H1 (cell line): ENCODE measurements around the gene SELPLG. TPM values are rescaled to one million over a fixed set of nuclear protein-coding genes. Genes with fewer than 3 reads are reported as not detected.

Source experiments
- CTCF ChIA-PET: fragments of 300-600 bp; sonication (Branson Sonifier 250); formaldehyde crosslinking; loops from one replicate; lab custom pipeline; 2021; ENCODE audit not compliant: partially characterized antibody; lab: Charles Lee
- POLR2A ChIA-PET: fragments of 300-600 bp; sonication (Branson Sonifier 250); formaldehyde crosslinking; loops from one replicate; lab custom pipeline; 2021; ENCODE audit warnings: inconsistent platforms; ENCODE audit not compliant: partially characterized antibody; lab: Charles Lee
- DNase-seq, 2 experiments: peaks; one replicate each; pipeline versions ENCODE4 v3.0.0 to v3.0.0-alpha.2; 2010 to 2022; ENCODE audit warnings: low spot score in 2 of 2, low read depth in 1 of 2, mixed read lengths in 1 of 2
- FAIRE-seq: peaks from 2 replicates; lab custom pipeline; 2011; peaks lifted over from hg19 to GRCh38; lab: Jason Lieb, UNC
- H2AFZ ChIP-seq: 2 replicates; pipeline ENCODE4 v1.8.1; 2012; ENCODE audit warnings: low read length, inconsistent platforms
- H2AK5ac ChIP-seq: 2 replicates; pipeline ENCODE4 v1.6.1; 2013; ENCODE audit warnings: low read depth, low read length
- H2BK120ac ChIP-seq: replicated peaks from 2 replicates; pipeline ENCODE3; 2013; ENCODE audit warnings: low read depth, low read length, inconsistent platforms
- H2BK12ac ChIP-seq: 2 replicates; pipeline ENCODE4 v1.6.1; 2013; ENCODE audit warnings: low read depth, low read length
- H2BK15ac ChIP-seq: 2 replicates; pipeline ENCODE4 v1.6.1; 2013; ENCODE audit warnings: low read length
- H2BK20ac ChIP-seq: 2 replicates; pipeline ENCODE4 v1.6.1; 2013; ENCODE audit warnings: low read length
- H2BK5ac ChIP-seq: 2 replicates; pipeline ENCODE4 v1.6.1; 2013; ENCODE audit warnings: low read depth, low read length
- H3K14ac ChIP-seq: 2 replicates; pipeline ENCODE4 v1.6.1; 2013; ENCODE audit warnings: inconsistent platforms; ENCODE audit not compliant: insufficient read length
- H3K18ac ChIP-seq: 2 replicates; pipeline ENCODE4 v1.6.1; 2013; ENCODE audit warnings: low read length; ENCODE audit errors: extremely low read depth
- H3K23ac ChIP-seq: 2 replicates; pipeline ENCODE4 v1.6.1; 2013; ENCODE audit warnings: inconsistent platforms; ENCODE audit not compliant: insufficient read length
- H3K23me2 ChIP-seq: 2 replicates; pipeline ENCODE4 v1.6.1; 2013; ENCODE audit warnings: low read depth, low read length
- H3K27ac ChIP-seq: 2 replicates; pipeline ENCODE4 v1.6.1; 2011; ENCODE audit warnings: low read depth, low read length, inconsistent platforms
- H3K27me3 ChIP-seq, 4 experiments: replicated peaks in 1 of 4; 1 replicate in 1 of 4; 2 replicates in 3 of 4; pipeline versions ENCODE4 v1.6.1 to v1.8.1; 2011 to 2013; ENCODE audit warnings: low read length in 3 of 4, mild to moderate bottlenecking in 3 of 4, inconsistent platforms in 2 of 4, mixed read lengths in 2 of 4, moderate library complexity in 1 of 4; ENCODE audit not compliant: control insufficient read depth in 3 of 4, insufficient read depth in 3 of 4; ENCODE audit errors: extremely low read depth in 1 of 4
- H3K36me3 ChIP-seq, 4 experiments: 2 replicates each; pipeline versions ENCODE4 v1.6.1 to v1.8.1; 2011 to 2013; ENCODE audit warnings: mild to moderate bottlenecking in 4 of 4, low read length in 3 of 4, moderate library complexity in 2 of 4, control low read depth in 1 of 4, inconsistent platforms in 1 of 4; ENCODE audit not compliant: insufficient read depth in 4 of 4, control insufficient read depth in 2 of 4
- H3K4ac ChIP-seq: replicated peaks from 2 replicates; pipeline ENCODE3; 2013; ENCODE audit warnings: low read length, low read depth, mixed read lengths, inconsistent platforms; ENCODE audit not compliant: insufficient read length
- H3K4me1 ChIP-seq, 4 experiments: replicated peaks in 1 of 4; 1 replicate in 1 of 4; 2 replicates in 3 of 4; pipeline versions ENCODE4 v1.6.1 to v1.8.1; 2011 to 2013; ENCODE audit warnings: low read length in 3 of 4, inconsistent platforms in 2 of 4, mixed read lengths in 1 of 4; ENCODE audit not compliant: insufficient read depth in 4 of 4, control insufficient read depth in 3 of 4
- H3K4me2 ChIP-seq, 2 experiments: 2 replicates each; pipeline versions ENCODE4 v1.6.1 to v1.8.1; 2011 to 2013; ENCODE audit warnings: low read depth in 2 of 2, low read length in 2 of 2, control low read depth in 1 of 2, inconsistent platforms in 1 of 2, mild to moderate bottlenecking in 1 of 2; ENCODE audit not compliant: insufficient read depth in 1 of 2
- H3K4me3 ChIP-seq, 4 experiments: fragments of 200-600, 300-600 bp in 1 of 4; sonication (generic), shearing (Covaris generic), sonication (Bioruptor Twin) in 1 of 4; 2 replicates each; pipeline versions ENCODE4 v1.5.1 to v1.8.1; 2011 to 2016; ENCODE audit warnings: low read length in 4 of 4, low read depth in 3 of 4, control low read depth in 2 of 4, inconsistent platforms in 2 of 4, mild to moderate bottlenecking in 2 of 4, mixed read lengths in 1 of 4, moderate library complexity in 1 of 4; ENCODE audit not compliant: insufficient read depth in 2 of 4; ENCODE audit errors: extremely low read depth in 1 of 4
- H3K56ac ChIP-seq: replicated peaks from 2 replicates; pipeline ENCODE3; 2013; ENCODE audit warnings: low read depth, mild to moderate bottlenecking, mixed read lengths, low read length, inconsistent platforms; ENCODE audit not compliant: insufficient read length
- H3K79me1 ChIP-seq: 2 replicates; pipeline ENCODE4 v1.6.1; 2013; ENCODE audit warnings: low read depth, low read length, control low read depth
- H3K79me2 ChIP-seq, 2 experiments: 2 replicates each; pipeline versions ENCODE4 v1.6.1 to v1.8.1; 2012 to 2013; ENCODE audit warnings: low read length in 2 of 2, mild to moderate bottlenecking in 2 of 2, inconsistent platforms in 1 of 2; ENCODE audit not compliant: insufficient read depth in 2 of 2, control insufficient read depth in 1 of 2
- H3K9ac ChIP-seq, 4 experiments: replicated peaks in 1 of 4; 1 replicate in 1 of 4; 2 replicates in 3 of 4; pipeline versions ENCODE4 v1.6.1 to v1.8.1; 2011 to 2013; ENCODE audit warnings: low read depth in 3 of 4, low read length in 3 of 4, control low read depth in 2 of 4, mild to moderate bottlenecking in 2 of 4, moderate library complexity in 2 of 4, inconsistent platforms in 1 of 4; ENCODE audit errors: extremely low read depth in 1 of 4
- H3K9me3 ChIP-seq, 2 experiments: 2 replicates each; pipeline versions ENCODE4 v1.6.1 to v1.8.1; 2012 to 2013; ENCODE audit warnings: mild to moderate bottlenecking in 2 of 2, moderate library complexity in 2 of 2, control low read depth in 1 of 2, inconsistent platforms in 1 of 2, low read depth in 1 of 2, low read length in 1 of 2, mixed read lengths in 1 of 2; ENCODE audit not compliant: insufficient read depth in 2 of 2
- H4K20me1 ChIP-seq, 2 experiments: replicated peaks in 1 of 2; 2 replicates each; pipeline versions ENCODE3 to v1.8.1; 2011 to 2013; ENCODE audit warnings: inconsistent platforms in 2 of 2, low read length in 2 of 2, mild to moderate bottlenecking in 1 of 2; ENCODE audit not compliant: insufficient read depth in 2 of 2, control insufficient read depth in 1 of 2
- H4K5ac ChIP-seq: 2 replicates; pipeline ENCODE4 v1.6.1; 2013; ENCODE audit warnings: low read length, low read depth, mixed read lengths, inconsistent platforms; ENCODE audit not compliant: insufficient read length
- H4K8ac ChIP-seq: 2 replicates; pipeline ENCODE4 v1.8.0; 2013; ENCODE audit warnings: mild to moderate bottlenecking, moderate library complexity, low read length, inconsistent platforms; ENCODE audit not compliant: insufficient read depth; ENCODE audit errors: extremely low read depth
- H4K91ac ChIP-seq: replicated peaks from 2 replicates; pipeline ENCODE3; 2013; ENCODE audit warnings: low read length, mixed read lengths, inconsistent platforms; ENCODE audit not compliant: insufficient read length
- JUND ChIP-seq: IDR thresholded peaks from 2 replicates; pipeline ENCODE4 v1.6.1; 2011; ENCODE audit warnings: mild to moderate bottlenecking, improper control_type of control experiment, low read length
- POLR2A ChIP-seq, 2 experiments: IDR thresholded peaks; 1 replicate in 1 of 2; 2 replicates in 1 of 2; pipeline ENCODE4 v1.6.1; 2011; ENCODE audit warnings: low read depth in 2 of 2, low read length in 2 of 2, mild to moderate bottlenecking in 2 of 2; ENCODE audit errors: control extremely low read depth in 1 of 2
- WGBS, 2 experiments: shearing (Covaris generic) in 1 of 2; methylation state at CpG; one replicate each; pipeline versions ENCODE4 v1.1.6 to v1.1.7; 2013 to 2015; ENCODE audit warnings: low lambda C conversion rate in 2 of 2, mixed read lengths in 2 of 2, inconsistent platforms in 1 of 2, low coverage in 1 of 2, missing lambda C conversion rate in 1 of 2; ENCODE audit not compliant: insufficient replicate concordance in 2 of 2, insufficient coverage in 1 of 2, insufficient read length in 1 of 2; ENCODE audit errors: extremely low coverage in 1 of 2, missing lambda C conversion rate in 1 of 2; 5-methylcytosine and 5-hydroxymethylcytosine counted together
- polyA plus RNA-seq, 7 experiments: library from polyadenylated mRNA; depleted of rRNA in 3 of 7; stranded (reverse) in 5 of 7; unstranded in 2 of 7; fragments of >200 nt in 5 of 7; fragments of 200-250 nt in 2 of 7; gene quantifications; 1 replicate in 5 of 7; 2 replicates in 1 of 7; 4 replicates in 1 of 7; pipeline versions ENCODE4 v1.2.1 to v1.2.3, GENCODE V29; 2011 to 2013; ENCODE audit warnings: missing spikeins in 2 of 7, mixed read lengths in 2 of 7
- total RNA-seq: library from RNA; stranded (reverse); fragmentation: NEBNext Ultra II Directional; extraction: Animal tissue kit (Norgen Biotek cat#: 25700); gene quantifications from 2 replicates; pipeline ENCODE4 v1.2.1, GENCODE V29; 2021

Gene SELPLG
- total and polyA plus RNA-seq, 2 of the 8 experiments (the other 6 are each of a cell fraction or from before 2014, with no cell fraction given): 0.18 TPM; not detected in 1

DNA sequence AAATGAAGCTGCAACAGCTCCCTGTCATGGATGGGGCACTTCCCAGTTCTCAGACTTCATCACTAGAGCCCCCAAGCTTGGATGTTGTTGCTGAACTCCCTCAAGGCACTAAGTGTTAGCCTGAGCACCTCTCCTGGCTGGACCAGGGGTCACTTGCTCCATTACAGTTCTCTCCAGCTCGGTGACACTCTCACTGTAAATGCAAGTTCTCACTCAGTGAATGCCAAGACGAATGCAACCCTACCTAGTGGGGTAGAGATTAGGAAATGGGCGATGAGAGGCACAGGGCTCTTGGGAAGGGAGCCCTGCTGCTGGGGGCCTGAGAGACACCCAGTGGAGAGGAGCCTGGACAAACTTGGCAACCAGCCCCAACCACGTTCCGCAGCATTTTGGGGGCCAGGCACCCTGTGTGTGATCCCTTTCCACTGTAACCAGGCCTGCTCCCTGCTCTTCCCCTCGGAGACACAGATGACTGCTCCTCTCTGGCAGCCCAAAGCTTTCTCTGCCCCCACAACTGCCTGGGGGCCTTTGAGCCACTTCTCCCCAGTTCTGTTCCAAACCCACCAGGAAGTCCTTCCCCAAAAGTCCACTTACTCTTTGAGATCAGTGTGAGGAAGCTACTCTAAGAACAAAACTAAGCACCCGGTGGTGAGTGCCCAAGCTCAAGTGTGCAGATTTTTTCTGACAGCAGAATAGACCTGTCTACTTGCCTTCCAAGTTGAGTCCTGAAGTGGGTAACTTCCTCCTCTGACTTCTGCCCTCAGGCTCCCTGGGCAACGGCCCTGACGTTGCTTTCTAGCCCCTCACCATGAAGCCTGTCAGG lies 8.0 kb upstream of the SELPLG start:
- Histone ChIP-seq H3K18ac (no peak overlapping the region), H2AK5ac (no peak overlapping the region), H4K8ac (no peak overlapping the region), H3K79me2 (no peaks in the 10 kb centered on the region), H4K20me1 (no peaks in the 10 kb centered on the region), H3K4me2 (no peak overlapping the region)
- TF ChIP-seq JUND (no peak), POLR2A (IDR thresholded peaks at IDR 0.05; ENCODE audit: control extremely low read depth in 1 of 2, low read depth in 2 of 2, low read length in 2 of 2) (peak in 1 of 2 experiments; percentile 40; a peak in 1 of 3 replicates)
- TF ChIP-seq, all 59 proteins: peak for 1
- H3K27me3 ChIP-seq: no peaks in the 10 kb centered on the region
- H3K4me3 ChIP-seq: no peak overlapping the region
- H2BK120ac ChIP-seq: no peak overlapping the region
- 92% methylated on average over 9 of the region's 9 CpGs; no CpG with 5 or more reads in 1 of the 2 experiments for WGBS, 2 experiments
- H2BK15ac ChIP-seq: no peak overlapping the region
- H2BK5ac ChIP-seq: no peak overlapping the region
- POLR2A ChIA-PET: interaction anchor here (0.8 to 1.8 kb wide), 4 partner anchors 11 to 50 kb away, joined by 3 to 6 read pairs (median 3); no protein-coding TSS in a partner anchor
- H3K9ac ChIP-seq: no peak overlapping the region
- no peak overlapping the region for H3K23ac ChIP-seq
- DNase-seq (no peak), FAIRE-seq (no peak)
- H3K56ac ChIP-seq: no peak overlapping the region
- H2BK20ac ChIP-seq: no peak overlapping the region
- H3K4me1 ChIP-seq: peaks cover 14 to 23% (median 17%) of the 10 kb centered on the region in 4 experiments
- no peaks in the 10 kb centered on the region for H3K23me2 ChIP-seq
- H2AFZ ChIP-seq: no peak overlapping the region
- no peaks in the 10 kb centered on the region for H3K79me1 ChIP-seq
- H3K14ac ChIP-seq: no peak overlapping the region
- H4K91ac ChIP-seq: no peak overlapping the region
- peaks cover 2 to 11% (median 4%) of the 10 kb centered on the region in 4 experiments; a peak in 5 of 8 replicates for H3K36me3 ChIP-seq
- H3K9me3 ChIP-seq: no peaks in the 10 kb centered on the region
- no peak overlapping the region for H3K4ac ChIP-seq
- H4K5ac ChIP-seq: no peak overlapping the region
- CTCF ChIA-PET: interaction anchor here (0.7 to 10.0 kb wide), 6 partner anchors 21 to 127 kb away, joined by 3 to 90 read pairs (median 4); no protein-coding TSS in a partner anchor
- H2BK12ac ChIP-seq: no peak overlapping the region
- H3K27ac ChIP-seq: no peak overlapping the region
